ENCODE data around the gene ZNF710.

- TF ChIP-seq POLR2A (IDR thresholded peaks at IDR 0.05) (no peak), CTCF (IDR thresholded peaks at IDR 0.05) (no peak)
Measured at GRCh38 chr15:90072978-90073640, 72.0 kb downstream of the ZNF710 start.

Data from adrenal gland (tissue), 5 donors.